MM.1S (cell line): ENCODE data around the gene MICALL2.

Experiments
- DNase-seq: peaks from one replicate; pipeline ENCODE4 v3.0.0-alpha.2; 2015
- H2AFZ ChIP-seq: fragments of 300-600 bp; sonication (generic); 2 replicates; pipeline ENCODE4 v1.6.0; 2016; ENCODE audit warnings: antibody characterized with exemption, low read length
- H3F3A ChIP-seq: fragments of 300-600 bp; sonication (generic); 2 replicates; pipeline ENCODE4 v1.6.1; 2016; ENCODE audit warnings: mild to moderate bottlenecking, antibody characterized with exemption, low read length, moderate library complexity, mixed read lengths; ENCODE audit not compliant: insufficient read depth
- H3K27ac ChIP-seq: fragments of 300-600 bp; sonication (generic); 2 replicates; pipeline ENCODE4 v1.5.1; 2016; ENCODE audit warnings: mild to moderate bottlenecking, low read length
- H3K27me3 ChIP-seq: fragments of 300-600 bp; sonication (generic); replicated peaks from 2 replicates; pipeline ENCODE4 v1.6.0; 2016; ENCODE audit warnings: low read length; ENCODE audit not compliant: insufficient read depth
- H3K36me3 ChIP-seq: fragments of 300-600 bp; sonication (generic); replicated peaks from 2 replicates; pipeline ENCODE4 v1.6.1; 2016; ENCODE audit warnings: mild to moderate bottlenecking, low read length, mixed read lengths; ENCODE audit not compliant: insufficient read depth
- H3K4me1 ChIP-seq: fragments of 300-600 bp; sonication (generic); 2 replicates; pipeline ENCODE4 v1.6.1; 2016; ENCODE audit warnings: low read length, mixed read lengths
- H3K4me2 ChIP-seq: fragments of 300-600 bp; sonication (generic); 2 replicates; pipeline ENCODE4 v1.6.0; 2016; ENCODE audit warnings: low read depth, low read length
- H3K4me3 ChIP-seq: fragments of 300-600 bp; sonication (generic); 2 replicates; pipeline ENCODE4 v1.5.1; 2016; ENCODE audit warnings: low read length, mixed read lengths
- H3K79me2 ChIP-seq: fragments of 300-600 bp; sonication (generic); 2 replicates; pipeline ENCODE4 v1.6.1; 2016; ENCODE audit warnings: mixed run types, low read length, mixed read lengths
- H3K9ac ChIP-seq: fragments of 300-600 bp; sonication (generic); 2 replicates; pipeline ENCODE4 v1.6.1; 2016; ENCODE audit warnings: low read length, mixed read lengths
- H3K9me2 ChIP-seq: fragments of 300-600 bp; sonication (generic); replicated peaks from 2 replicates; pipeline ENCODE4 v1.6.1; 2016; ENCODE audit warnings: mild to moderate bottlenecking, low read length, mixed read lengths; ENCODE audit not compliant: insufficient read depth
- H3K9me3 ChIP-seq: fragments of 300-600 bp; sonication (generic); replicated peaks from 2 replicates; pipeline ENCODE4 v1.6.1; 2016; ENCODE audit warnings: mild to moderate bottlenecking, low read length, mixed read lengths; ENCODE audit not compliant: insufficient read depth
- H4K20me1 ChIP-seq: fragments of 300-600 bp; sonication (generic); 2 replicates; pipeline ENCODE4 v1.6.1; 2016; ENCODE audit warnings: mild to moderate bottlenecking, low read length, moderate library complexity, mixed read lengths; ENCODE audit not compliant: insufficient read depth
- CTCF ChIP-seq: fragments of 300-600 bp; sonication (generic); IDR thresholded peaks from 2 replicates; pipeline ENCODE4 v1.5.1; 2016; ENCODE audit warnings: antibody characterized with exemption, low read length, mixed read lengths
- EZH2 ChIP-seq: fragments of 300-600 bp; sonication (generic); optimal IDR thresholded peaks from 2 replicates; pipeline ENCODE3; 2017; ENCODE audit warnings: low read depth, mild to moderate bottlenecking, antibody characterized with exemption, low read length, mixed read lengths
- EZH2phosphoT487 ChIP-seq: fragments of 300-600 bp; sonication (generic); IDR thresholded peaks from 2 replicates; pipeline ENCODE4 v1.6.1; 2018; ENCODE audit warnings: antibody characterized with exemption, low read length

Gene MICALL2

GRCh38 chr7:1410992-1411391, 48.3 kb downstream of the MICALL2 start:
- no peaks in the 10 kb centered on the region for H3F3A ChIP-seq
- no peak for TF ChIP-seq EZH2
- no peak for TF ChIP-seq EZH2phosphoT487
- TF ChIP-seq CTCF, result no peak
- H3K9ac ChIP-seq, result no peak overlapping the region
- no peaks in the 10 kb centered on the region for H3K4me1 ChIP-seq
- no peaks in the 10 kb centered on the region for H3K36me3 ChIP-seq
- H3K27ac ChIP-seq, result no peak overlapping the region
- no peaks in the 10 kb centered on the region for H3K9me2 ChIP-seq
- no peaks in the 10 kb centered on the region for H3K9me3 ChIP-seq
- H3K79me2 ChIP-seq, result no peaks in the 10 kb centered on the region
- DNase-seq, result no peak
- no peak overlapping the region for H2AFZ ChIP-seq
- no peak overlapping the region for H3K4me2 ChIP-seq
- no peaks in the 10 kb centered on the region for H4K20me1 ChIP-seq
- H3K4me3 ChIP-seq, result no peak overlapping the region
- H3K27me3 ChIP-seq, result peaks cover 62% of the 10 kb centered on the region

- DNase-seq, result no peak
- Histone ChIP-seq H3K9me3 (no peaks in the 10 kb centered on the region), H4K20me1 (no peaks in the 10 kb centered on the region), H3K4me3 (no peak overlapping the region), H3K27me3 (peaks cover 73% of the 10 kb centered on the region), H3F3A (no peaks in the 10 kb centered on the region), H3K9ac (no peak overlapping the region), H3K79me2 (no peaks in the 10 kb centered on the region), H3K27ac (no peak overlapping the region), H2AFZ (no peak overlapping the region), H3K4me2 (no peak overlapping the region), H3K9me2 (no peaks in the 10 kb centered on the region), H3K4me1 (no peaks in the 10 kb centered on the region), H3K36me3 (no peaks in the 10 kb centered on the region)
- TF ChIP-seq EZH2 (no peak), CTCF (no peak), EZH2phosphoT487 (no peak)
Observed at GRCh38 chr7:1409555-1409954, 49.7 kb downstream of the MICALL2 start.

GRCh38 chr7:1408466-1408865, 50.8 kb downstream of the MICALL2 start:
- no peaks in the 10 kb centered on the region for H3K4me1 ChIP-seq
- H3K36me3 ChIP-seq, result no peaks in the 10 kb centered on the region
- no peak overlapping the region for H3K9ac ChIP-seq
- H3F3A ChIP-seq, result no peaks in the 10 kb centered on the region
- no peak overlapping the region for H3K4me2 ChIP-seq
- peaks cover 80% of the 10 kb centered on the region for H3K27me3 ChIP-seq
- H3K27ac ChIP-seq, result no peak overlapping the region
- no peak overlapping the region for H3K4me3 ChIP-seq
- TF ChIP-seq CTCF (no peak), EZH2 (no peak), EZH2phosphoT487 (no peak)
- H3K79me2 ChIP-seq, result no peaks in the 10 kb centered on the region
- H3K9me3 ChIP-seq, result no peaks in the 10 kb centered on the region
- no peak for DNase-seq
- H2AFZ ChIP-seq, result no peak overlapping the region
- H4K20me1 ChIP-seq, result no peaks in the 10 kb centered on the region
- no peaks in the 10 kb centered on the region for H3K9me2 ChIP-seq
